PFSK-1 (cell line): ENCODE data around the gene TRIM10.

Experiments used
- POLR2AphosphoS5 ChIP-seq: IDR thresholded peaks from 2 replicates; pipeline ENCODE4 v1.6.1; 2012; ENCODE audit warnings: low read depth, mild to moderate bottlenecking, control low read depth, low read length, moderate library complexity
- REST ChIP-seq, 2 experiments: IDR thresholded peaks; 2 replicates each; pipeline versions ENCODE4 v1.6.1 to v1.8.0; 2011 to 2012; ENCODE audit warnings: low read depth in 2 of 2, low read length in 2 of 2, control low read depth in 1 of 2, inconsistent platforms in 1 of 2, mild to moderate bottlenecking in 1 of 2, moderate library complexity in 1 of 2; ENCODE audit not compliant: insufficient read depth in 1 of 2

GRCh38 chr6:30171677-30172471 lies 10.9 kb upstream of the TRIM10 start:
- no peak for TF ChIP-seq REST (IDR thresholded peaks at IDR 0.05; ENCODE audit: insufficient read depth in 1 of 2, low read depth in 2 of 2, low read length in 2 of 2)
- no peak for TF ChIP-seq POLR2AphosphoS5
